WI38 (cell line): ENCODE data around the gene HDAC4.

Experiments used
- H3K4me3 ChIP-seq: 2 replicates; pipeline ENCODE4 v1.5.1; 2011; ENCODE audit warnings: low read depth, mild to moderate bottlenecking, control low read depth, low read length
- CTCF ChIP-seq: IDR thresholded peaks from 2 replicates; pipeline ENCODE4 v1.5.1; 2012; ENCODE audit warnings: low read depth, mild to moderate bottlenecking, control low read depth, low read length

The HDAC4 gene

DNA sequence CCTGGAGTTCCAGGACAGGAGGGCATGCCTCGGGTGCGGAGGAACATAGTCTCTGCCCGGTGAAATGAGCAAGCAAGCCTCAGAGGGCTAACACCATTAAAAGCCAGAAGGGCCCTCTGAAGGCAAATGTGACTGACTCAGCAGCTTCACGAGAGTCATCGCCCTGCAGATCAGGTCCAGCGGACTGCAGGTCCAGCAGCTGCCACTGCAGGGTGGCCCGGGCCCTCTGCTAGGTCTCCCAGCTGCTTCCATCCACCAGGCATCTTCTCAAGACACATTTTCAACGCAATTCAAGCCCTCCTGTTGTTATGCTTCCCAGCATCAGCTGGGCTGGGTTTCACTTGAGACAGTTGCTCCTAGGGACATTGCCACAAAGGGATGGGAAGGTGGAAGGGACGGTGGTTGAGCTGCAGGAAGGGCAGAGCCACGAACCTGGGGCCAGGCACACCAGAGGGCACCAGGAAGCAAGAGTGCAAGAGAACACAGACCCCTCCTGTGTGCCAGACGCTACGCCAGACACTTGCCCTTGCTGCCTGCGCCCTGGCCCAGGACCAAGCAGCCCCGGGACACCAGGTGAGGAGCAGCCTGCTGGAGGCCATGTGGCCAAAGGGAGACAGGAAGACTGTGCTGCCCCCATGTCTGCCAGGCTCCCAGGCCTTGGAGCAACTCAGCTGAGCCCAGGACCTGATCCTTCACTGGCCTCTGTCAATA is 173.0 kb downstream of the HDAC4 start:
- H3K4me3 ChIP-seq, result no peak overlapping the region
- no peak for TF ChIP-seq CTCF

DNA sequence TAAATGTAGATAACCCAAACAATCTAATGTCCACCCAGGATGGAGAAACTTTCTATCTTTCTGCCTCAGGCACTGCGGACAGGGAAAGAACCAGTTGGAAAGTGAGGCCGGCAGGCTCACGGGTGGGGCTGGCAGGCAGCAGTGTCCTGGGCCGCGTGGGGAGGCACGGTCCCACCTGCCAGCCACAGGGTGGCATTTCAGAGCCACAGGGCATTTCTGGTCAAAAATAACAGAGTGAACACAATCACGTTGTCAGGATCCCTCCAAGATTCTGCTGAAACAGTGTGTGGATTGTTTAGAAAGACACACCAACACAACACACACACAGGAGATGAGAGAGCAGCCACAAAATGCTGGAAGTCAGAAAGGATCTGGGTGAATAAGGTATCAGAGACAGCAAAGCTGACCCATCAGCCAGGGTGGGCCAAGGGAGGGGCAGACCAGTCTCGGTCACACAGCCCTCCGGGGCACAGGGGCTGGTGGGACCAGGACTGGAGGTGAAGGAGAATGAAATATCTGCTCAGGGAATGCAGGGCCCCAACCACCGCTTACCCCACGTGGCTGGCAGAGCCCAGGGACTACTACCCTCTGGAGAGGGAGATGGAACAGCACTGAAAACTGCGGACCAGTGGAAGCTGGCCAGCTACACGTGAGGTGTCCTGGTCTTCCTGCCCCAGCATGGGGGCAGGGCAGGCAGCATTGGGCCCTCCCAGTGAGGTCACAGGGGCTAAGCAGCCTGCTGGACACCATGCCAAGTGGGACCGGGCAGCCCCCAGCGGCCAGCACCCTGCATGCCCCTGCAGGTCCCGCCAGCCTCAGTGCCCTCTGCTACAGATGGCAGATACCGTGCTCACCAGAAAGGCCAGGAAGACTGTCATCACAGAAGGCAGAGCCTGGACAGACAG is 173.9 kb downstream of the HDAC4 start:
- no peak for TF ChIP-seq CTCF
- H3K4me3 ChIP-seq, result no peak overlapping the region

GRCh38 chr2:239225871-239226561 is 174.8 kb downstream of the HDAC4 start:
- H3K4me3 ChIP-seq, result no peak overlapping the region
- TF ChIP-seq CTCF, result no peak

- H3K4me3 ChIP-seq, result no peak overlapping the region
- no peak for TF ChIP-seq CTCF
These were observed 175.4 kb downstream of the HDAC4 start for GRCh38 chr2:239225371-239225851.

DNA sequence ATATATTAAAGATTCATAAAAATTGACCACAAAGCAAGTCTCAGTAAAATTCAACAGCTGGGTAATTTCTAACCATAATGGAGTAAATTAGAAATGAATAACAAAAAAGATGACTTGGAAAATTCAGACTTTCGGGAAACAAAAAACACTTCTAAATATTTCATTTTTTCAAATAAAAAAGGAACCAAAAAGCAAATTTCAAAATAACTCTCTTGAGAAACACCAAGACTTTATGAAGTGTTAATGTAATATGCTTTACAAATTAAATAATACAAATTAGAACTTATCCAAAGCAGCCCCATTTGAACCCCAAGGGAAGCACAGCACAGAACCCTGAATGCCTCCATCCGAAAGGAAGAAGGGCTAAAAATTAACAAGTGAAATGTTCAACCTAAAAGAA is 175.9 kb downstream of the HDAC4 start:
- TF ChIP-seq CTCF, result no peak
- H3K4me3 ChIP-seq, result no peak overlapping the region

DNA sequence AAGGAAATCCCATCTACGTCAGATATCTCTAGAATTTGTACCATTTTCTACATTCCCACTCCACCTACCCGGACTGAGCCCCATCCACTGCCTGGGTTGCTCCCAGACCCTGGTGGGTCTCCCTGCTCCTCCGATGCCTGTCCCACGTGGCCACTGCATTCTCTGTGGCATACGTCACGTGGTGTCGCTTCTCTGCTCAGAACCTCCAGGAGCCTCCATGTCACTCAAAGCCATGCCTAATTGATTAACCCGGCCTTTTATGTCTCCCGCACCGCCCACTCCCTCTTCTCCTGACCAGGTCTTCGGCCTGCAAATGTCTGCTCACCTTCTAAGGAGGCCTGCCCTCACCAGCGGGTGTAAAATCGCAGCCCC is 176.6 kb downstream of the HDAC4 start:
- no peak overlapping the region for H3K4me3 ChIP-seq
- no peak for TF ChIP-seq CTCF
